Stimulated activated CD4-positive, alpha-beta T cell treated with anti-CD3 and anti-CD28 coated beads, Interleukin-4, amount 100 ng/mL, for 48 hours (primary cell): Measurements from ENCODE around the gene SLC24A5.

Experiments used
- DNase-seq, 2 donors: peaks; one replicate each; pipeline ENCODE4 v3.0.0-alpha.2; 2020; ENCODE audit warnings: low read depth in 2 of 2

SLC24A5 gene

GRCh38 chr15:48190932-48191573, 70.3 kb downstream of the SLC24A5 start:
- DNase-seq: peak in 1 of 2 donors; percentile 34

GRCh38 chr15:48191574-48192225, 70.9 kb downstream of the SLC24A5 start, which contains the start of gene CTXN2:
CTXN2 (plus strand) TSS chr15:48191665; CDS start chr15:48201301, 9,636 bp downstream.
- no peak for DNase-seq
